Ascending aorta (tissue), 2 donors: Measurements from ENCODE around the gene LDLRAD4. TPM values are rescaled to one million over a fixed set of nuclear protein-coding genes. Genes with fewer than 3 reads are reported as not detected.
A peak's percentile ranks its signal among the peaks of the same experiment; 100 is the strongest.

Experiments
- DNase-seq, 2 donors: peaks; one replicate each; pipeline ENCODE4 v3.0.0-alpha.2; 2019; ENCODE audit warnings: low spot score in 2 of 2
- H3K27ac ChIP-seq, 2 donors: fragments of 200-600 bp; sonication (generic); one replicate each; pipeline ENCODE4 v1.5.1; 2016 to 2017; ENCODE audit warnings: mild to moderate bottlenecking in 1 of 2
- H3K27me3 ChIP-seq: fragments of 200-600 bp; sonication (generic); one replicate; pipeline ENCODE4 v1.5.1; 2017
- H3K36me3 ChIP-seq, 2 donors: fragments of 200-600 bp; sonication (generic); one replicate each; pipeline ENCODE4 v1.5.1; 2016
- H3K4me1 ChIP-seq, 2 donors: fragments of 200-600 bp; sonication (generic); one replicate each; pipeline ENCODE4 v1.5.1; 2016 to 2017; ENCODE audit warnings: mild to moderate bottlenecking in 1 of 2
- H3K4me3 ChIP-seq, 2 donors: fragments of 200-600 bp; sonication (generic); one replicate each; pipeline ENCODE4 v1.5.1; 2016 to 2017; ENCODE audit warnings: mild to moderate bottlenecking in 1 of 2
- H3K9me3 ChIP-seq, 2 donors: fragments of 200-600 bp; sonication (generic); one replicate each; pipeline ENCODE4 v1.5.1; 2016
- CTCF ChIP-seq, 3 experiments: fragments of 200-600 bp in 2 of 3; fragments of 450-650 bp in 1 of 3; sonication (generic) in 2 of 3; IDR thresholded peaks; one replicate each; pipeline ENCODE4 v1.5.1; 2016 to 2019; ENCODE audit warnings: antibody characterized with exemption in 3 of 3, mild to moderate bottlenecking in 1 of 3, moderate library complexity in 1 of 3
- intact Hi-C: fragments of 100-400 bp; cut with DNase I; formaldehyde crosslinking; loops from one replicate; pipeline ENCODE4 v1.15.1; 2023
- total RNA-seq: library from RNA; depleted of rRNA; stranded (reverse); fragments of >200 nt; gene quantifications from one replicate; pipeline ENCODE4 v1.1.0, GENCODE V29; 2016

The LDLRAD4 gene
- total RNA-seq, 1 donor from 2014 or later, result 21.0 TPM

GRCh38 chr18:13279181-13280069 lies 60.9 kb downstream of the LDLRAD4 start:
- no peak for TF ChIP-seq CTCF (IDR thresholded peaks at IDR 0.05)
- DNase-seq, result no peak
- peaks cover 4 to 23% of the 10 kb centered on the region in 2 donors for H3K4me1 ChIP-seq
- intact Hi-C loops, result no loop called here
- H3K27me3 ChIP-seq, result no peaks in the 10 kb centered on the region
- no peak overlapping the region for H3K27ac ChIP-seq
- peaks cover 10 to 18% of the 10 kb centered on the region in 2 donors for H3K36me3 ChIP-seq
- no peaks in the 10 kb centered on the region for H3K9me3 ChIP-seq
- H3K4me3 ChIP-seq, result no peak overlapping the region

- H3K4me1 ChIP-seq, result peaks cover 4 to 22% of the 10 kb centered on the region in 2 donors
- no peak for DNase-seq
- H3K9me3 ChIP-seq, result no peaks in the 10 kb centered on the region
- H3K27ac ChIP-seq, result no peak overlapping the region
- H3K27me3 ChIP-seq, result no peaks in the 10 kb centered on the region
- intact Hi-C loops, result no loop called here
- TF ChIP-seq CTCF (IDR thresholded peaks at IDR 0.05), result no peak
- no peak overlapping the region for H3K4me3 ChIP-seq
- peaks cover 10 to 18% of the 10 kb centered on the region in 2 donors for H3K36me3 ChIP-seq
Observed at GRCh38 chr18:13280070-13280795, 61.7 kb downstream of the LDLRAD4 start.

- H3K27me3 ChIP-seq, result no peaks in the 10 kb centered on the region
- no peak for TF ChIP-seq CTCF (IDR thresholded peaks at IDR 0.05)
- DNase-seq, result no peak
- H3K4me3 ChIP-seq, result no peak overlapping the region
- no peaks in the 10 kb centered on the region for H3K9me3 ChIP-seq
- intact Hi-C loops, result no loop called here
- peaks cover 3 to 26% of the 10 kb centered on the region in 2 donors for H3K4me1 ChIP-seq
- peaks cover 10 to 18% of the 10 kb centered on the region in 2 donors for H3K36me3 ChIP-seq
- H3K27ac ChIP-seq, result no peak overlapping the region
Observed at GRCh38 chr18:13281406-13281805, 62.8 kb downstream of the LDLRAD4 start.

GRCh38 chr18:13283746-13284145 lies 65.2 kb downstream of the LDLRAD4 start:
- DNase-seq, result no peak
- H3K4me3 ChIP-seq, result no peak overlapping the region
- no peak for TF ChIP-seq CTCF (IDR thresholded peaks at IDR 0.05)
- H3K9me3 ChIP-seq, result no peaks in the 10 kb centered on the region
- H3K36me3 ChIP-seq, result peaks cover 10 to 13% of the 10 kb centered on the region in 2 donors
- H3K27me3 ChIP-seq, result no peaks in the 10 kb centered on the region
- H3K4me1 ChIP-seq, result peaks cover 0 to 19% of the 10 kb centered on the region in 2 donors
- peak overlapping the region; percentile 42 to 51 for H3K27ac ChIP-seq
- intact Hi-C loops, result no loop called here

- Histone ChIP-seq H3K27me3 (no peaks in the 10 kb centered on the region), H3K9me3 (no peaks in the 10 kb centered on the region), H3K36me3 (peaks cover 6 to 10% of the 10 kb centered on the region in 2 donors), H3K27ac (peak overlapping the region; percentile 42 to 51), H3K4me1 (peaks cover 0 to 22% of the 10 kb centered on the region in 2 donors), H3K4me3 (peak overlapping the region; percentile 6 to 49)
- no peak for TF ChIP-seq CTCF (IDR thresholded peaks at IDR 0.05)
- intact Hi-C loops, result no loop called here
- peak in 1 of 2 donors; percentile 80 for DNase-seq
Observed at GRCh38 chr18:13284330-13285027, 65.9 kb downstream of the LDLRAD4 start.
